GM19395 (cell line): ENCODE measurements around the gene COL1A1.

Experiments used
- ATAC-seq: cut with Tn5 transposase; IDR thresholded peaks from one replicate; pipeline ENCODE4 v1.9.1; 2021; ENCODE audit warnings: mild to moderate bottlenecking, moderate library complexity; ENCODE audit not compliant: unreplicated experiment

COL1A1 gene

DNA sequence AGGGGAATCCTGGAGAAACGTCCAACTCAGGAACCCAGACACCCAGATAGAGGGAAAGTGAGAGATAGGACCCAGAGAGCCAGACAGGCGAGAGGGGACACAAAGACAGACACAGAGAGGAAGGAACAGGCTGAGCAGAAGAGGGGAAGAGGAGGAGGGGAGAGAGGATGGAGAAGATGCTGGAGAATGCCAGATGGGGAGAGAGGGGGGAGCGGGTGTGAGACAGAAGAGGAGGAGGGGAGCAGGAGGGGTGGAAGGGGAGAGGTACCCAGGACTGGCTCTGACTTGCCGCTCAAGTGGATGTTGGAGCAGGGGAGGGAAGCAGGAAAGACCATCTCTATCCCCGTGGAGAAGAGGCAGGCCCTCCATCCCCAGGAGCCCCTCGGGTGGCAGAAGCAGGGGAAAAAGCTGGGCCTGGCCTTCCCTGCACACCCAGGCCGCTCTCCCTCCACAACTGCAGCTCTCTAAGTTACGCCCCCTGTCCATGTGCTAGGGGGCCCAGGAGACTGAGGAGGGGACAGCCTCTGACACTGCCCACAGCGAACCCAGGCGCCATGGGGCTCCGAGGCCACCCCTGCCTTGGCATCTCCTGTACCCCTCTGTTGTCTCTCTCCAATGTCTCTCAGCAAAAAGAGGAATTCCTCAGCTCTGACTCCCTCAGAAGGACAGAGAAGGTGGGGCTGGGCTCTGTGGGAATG lies 55.8 kb downstream of the COL1A1 start:
- no peak for ATAC-seq

DNA sequence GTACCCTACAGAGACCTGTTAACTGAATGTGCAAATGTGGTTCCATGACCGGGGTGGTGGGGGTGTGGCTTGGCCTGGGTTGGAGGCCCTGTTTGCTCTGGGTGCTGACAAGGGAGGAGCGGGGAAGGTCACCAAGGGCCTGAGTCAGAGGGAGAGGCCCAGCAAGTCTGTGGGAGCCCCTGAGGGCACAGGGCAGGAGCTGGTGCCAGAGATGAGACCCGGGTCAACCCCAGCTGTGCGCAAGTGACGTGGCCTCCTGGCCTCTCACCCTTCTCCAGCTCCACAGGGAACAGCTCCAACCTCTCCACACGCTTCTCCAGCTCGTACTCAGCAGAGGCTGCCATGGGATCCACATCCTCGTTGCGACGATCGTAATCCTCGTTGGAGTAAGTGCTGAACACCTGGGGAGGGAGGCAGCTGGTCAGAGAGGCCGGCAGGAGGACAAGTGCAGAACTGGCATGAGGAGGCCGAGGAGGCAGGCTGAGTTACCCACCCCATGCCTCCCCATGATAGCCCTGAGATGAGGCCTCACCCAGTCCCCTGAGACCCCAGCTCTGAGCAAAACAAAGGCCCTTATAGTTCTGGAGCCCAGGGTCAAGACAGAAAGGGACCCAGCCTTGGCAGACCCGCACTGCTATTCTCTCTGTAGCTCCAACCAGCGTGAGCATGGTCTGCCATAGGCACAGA lies 56.4 kb downstream of the COL1A1 start:
- no peak for ATAC-seq

DNA sequence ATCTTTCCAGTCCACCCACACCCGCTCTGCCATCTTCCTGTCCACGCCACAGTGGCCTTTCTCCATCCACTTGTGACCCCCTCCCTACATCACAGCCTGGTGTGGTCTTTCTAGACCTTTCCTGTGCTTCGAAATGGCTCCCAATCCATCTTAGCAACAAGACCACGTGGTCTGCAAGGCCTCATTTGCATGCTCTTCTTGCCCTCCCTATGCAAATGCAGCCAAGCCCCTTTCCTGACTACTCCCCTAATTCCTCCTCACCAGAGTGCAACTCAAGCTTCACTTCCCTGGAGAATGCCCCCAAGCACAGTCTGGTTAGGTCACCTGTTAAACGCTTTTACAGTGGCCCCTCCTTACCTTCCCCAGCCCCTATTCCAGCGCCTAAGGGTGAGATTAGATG lies 57.1 kb downstream of the COL1A1 start:
- no peak for ATAC-seq

DNA sequence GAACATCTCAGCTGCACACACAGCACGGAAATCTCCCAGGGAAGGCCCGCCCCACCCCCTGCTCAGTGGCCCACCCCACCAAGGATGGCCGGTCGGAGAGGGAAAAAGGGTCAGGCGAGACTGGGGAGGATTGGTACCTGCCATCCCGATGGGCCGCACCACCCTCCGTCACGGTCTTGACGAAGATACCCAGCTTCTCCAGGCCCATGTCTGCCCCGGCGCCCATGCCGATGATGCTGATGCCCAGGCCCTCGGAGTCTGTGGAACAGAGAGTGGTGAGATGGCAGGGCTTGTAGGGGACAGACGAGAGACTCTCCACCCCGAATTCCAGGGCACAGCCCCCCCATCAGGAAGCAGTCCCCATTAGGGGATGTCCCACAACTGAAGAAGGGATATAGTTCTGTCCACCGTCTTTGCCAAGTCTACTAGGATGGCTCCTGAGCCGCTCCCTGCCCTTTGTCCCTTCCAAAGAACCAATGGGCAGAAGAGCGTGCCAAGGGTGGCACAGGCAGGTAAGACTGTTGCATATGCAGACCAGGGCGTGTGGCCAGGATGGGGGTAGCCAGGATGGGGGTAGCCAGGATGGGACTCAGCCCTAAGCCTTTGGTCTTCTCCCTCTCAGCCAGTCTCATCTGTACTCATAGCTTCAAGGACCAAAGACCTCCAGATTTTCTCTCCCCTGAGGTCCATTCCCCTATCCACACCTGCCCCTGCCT lies 57.8 kb downstream of the COL1A1 start:
- ATAC-seq = no peak

DNA sequence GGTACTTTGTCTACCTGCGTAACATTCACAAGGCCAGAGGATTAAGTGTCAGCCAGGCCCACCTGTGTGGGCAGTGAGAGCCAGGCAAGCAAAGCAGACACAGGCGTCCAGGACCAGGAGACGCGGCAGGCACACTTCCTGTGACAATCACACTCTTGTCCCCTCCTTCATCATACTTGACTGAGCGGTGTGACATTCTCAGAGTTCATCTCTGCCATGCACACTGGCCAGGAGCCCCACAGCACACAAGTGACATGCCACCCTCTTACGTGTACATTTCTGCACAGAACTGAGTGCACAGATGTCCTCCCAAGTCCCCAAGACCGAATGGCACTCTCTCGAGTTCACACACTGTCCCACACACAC lies 59.7 kb downstream of the COL1A1 start:
- no peak for ATAC-seq

DNA sequence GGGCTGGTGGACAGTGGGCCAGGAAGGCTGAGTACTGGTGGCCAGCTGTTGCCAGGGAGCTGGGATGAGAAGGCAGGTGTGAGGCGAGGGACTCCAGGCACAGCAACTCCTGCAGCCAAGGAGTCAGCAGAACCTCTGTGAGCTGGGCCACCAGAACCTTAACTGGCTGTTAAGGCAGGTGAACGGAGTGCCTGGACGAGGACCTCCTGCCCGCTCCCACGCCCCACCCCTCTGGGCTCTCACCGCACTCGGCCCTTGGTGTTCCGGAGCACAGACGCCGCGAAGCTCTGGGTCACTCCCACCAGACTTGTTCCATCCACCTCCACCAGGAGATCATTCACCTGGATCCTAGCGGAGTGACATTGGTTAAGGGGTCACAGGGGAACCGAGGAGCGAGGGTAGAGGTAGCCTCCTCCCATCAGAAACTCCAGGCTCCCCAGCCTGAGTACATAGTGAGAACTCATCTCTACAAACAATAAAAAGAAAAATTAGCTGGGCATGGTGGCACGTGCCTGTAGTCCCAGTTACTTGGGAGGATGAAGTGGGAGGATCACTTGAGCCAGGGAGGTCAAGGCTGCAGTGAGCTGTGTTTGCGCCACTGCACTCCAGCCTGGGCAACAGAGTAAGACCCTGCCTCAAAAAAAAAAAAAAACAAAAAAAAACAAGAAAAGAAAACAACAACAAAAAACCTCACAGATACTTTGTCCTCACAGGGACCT lies 60.2 kb downstream of the COL1A1 start:
- ATAC-seq = no peak

DNA sequence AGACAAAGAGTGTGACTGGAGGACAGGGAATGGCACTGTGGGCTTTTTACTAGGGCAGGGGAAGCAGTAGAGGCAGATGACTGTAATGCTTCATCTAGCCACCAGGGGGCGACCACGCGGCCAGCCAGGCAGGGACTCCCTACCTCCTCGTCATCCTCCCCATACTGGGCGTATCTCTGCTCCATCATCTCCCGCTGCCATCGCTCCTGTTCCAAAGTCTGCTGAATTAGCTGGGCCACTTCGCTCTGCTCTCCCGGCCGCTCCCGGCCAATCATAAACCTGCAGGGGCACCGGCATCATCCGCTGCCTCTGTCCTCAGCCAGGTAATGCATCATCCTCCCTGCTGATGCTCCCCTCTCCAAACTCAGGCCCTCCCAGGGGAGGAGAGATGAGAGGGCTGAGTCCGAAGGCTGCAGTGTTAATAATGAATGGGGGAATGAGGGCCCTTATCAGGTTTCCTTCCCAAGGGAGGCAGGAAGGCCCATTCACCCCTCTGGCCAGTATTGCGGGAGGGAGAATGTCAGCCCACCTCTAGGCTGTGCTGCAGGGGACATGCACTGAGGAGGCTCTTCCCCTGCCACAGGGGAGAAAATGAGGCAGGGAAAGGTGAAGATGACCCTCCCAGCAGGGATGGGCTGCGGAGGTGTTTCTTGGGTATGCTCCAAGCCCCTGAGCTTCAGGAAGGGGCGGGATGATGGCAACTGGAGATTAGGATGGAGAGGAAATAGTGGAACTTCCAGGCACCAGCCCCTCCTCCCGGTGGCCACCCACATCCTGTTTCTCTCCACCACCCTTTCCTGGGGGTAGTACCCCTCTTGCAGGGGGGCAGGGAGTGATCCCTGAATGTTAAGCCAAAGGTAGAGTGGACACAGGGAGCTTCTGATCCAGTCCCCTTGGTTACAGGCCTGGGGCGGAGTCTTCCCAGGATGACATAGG lies 61.2 kb downstream of the COL1A1 start:
- ATAC-seq = peak; percentile 73

DNA sequence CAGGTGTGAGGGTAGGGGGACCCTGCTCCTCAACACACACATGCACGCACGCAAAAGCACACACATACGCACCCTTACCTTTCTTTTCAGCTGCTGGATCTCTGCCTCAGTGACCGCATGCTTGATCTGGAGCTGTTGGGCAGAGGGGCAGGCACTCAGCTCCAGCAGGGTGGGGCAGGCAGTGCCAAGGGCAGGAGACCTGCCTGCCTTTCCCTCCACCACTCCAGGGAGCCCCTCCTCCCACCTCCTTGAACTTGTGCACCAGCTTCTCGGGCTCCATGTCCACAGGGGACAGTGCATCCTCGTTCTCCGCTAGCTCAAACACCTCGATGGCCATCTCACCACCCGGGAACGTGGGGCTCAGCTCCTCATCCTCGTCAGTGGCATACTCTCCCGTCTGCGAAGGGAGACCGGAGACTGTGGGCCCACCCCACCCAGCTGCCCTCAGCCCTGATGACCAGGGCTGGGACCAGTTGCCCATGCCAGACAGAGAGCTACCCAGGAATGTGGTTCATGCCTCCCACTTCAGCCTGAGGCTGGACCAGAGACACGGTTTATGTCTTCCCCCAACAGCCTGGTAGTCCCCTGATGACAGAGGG lies 62.1 kb downstream of the COL1A1 start:
- ATAC-seq = no peak

DNA sequence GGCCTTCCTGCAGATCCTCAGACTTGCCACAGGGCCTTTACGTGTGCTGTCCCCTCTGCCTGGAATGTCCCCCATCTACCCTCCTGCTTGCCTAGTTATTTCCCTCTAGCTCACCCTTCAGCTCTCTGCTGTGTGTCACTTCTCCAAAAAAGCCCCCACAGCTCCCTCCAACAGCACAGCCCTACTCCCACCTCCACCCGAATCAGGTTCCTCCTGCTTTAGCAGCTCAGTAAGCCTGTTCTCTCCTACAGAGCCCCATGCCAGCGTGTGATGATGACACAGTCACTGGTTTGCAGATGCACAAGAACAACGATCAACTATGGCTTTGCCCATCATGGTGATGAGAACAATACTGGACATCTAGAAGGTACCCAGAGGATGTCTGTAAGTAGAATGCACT lies 64.4 kb downstream of the COL1A1 start:
- no peak for ATAC-seq

DNA sequence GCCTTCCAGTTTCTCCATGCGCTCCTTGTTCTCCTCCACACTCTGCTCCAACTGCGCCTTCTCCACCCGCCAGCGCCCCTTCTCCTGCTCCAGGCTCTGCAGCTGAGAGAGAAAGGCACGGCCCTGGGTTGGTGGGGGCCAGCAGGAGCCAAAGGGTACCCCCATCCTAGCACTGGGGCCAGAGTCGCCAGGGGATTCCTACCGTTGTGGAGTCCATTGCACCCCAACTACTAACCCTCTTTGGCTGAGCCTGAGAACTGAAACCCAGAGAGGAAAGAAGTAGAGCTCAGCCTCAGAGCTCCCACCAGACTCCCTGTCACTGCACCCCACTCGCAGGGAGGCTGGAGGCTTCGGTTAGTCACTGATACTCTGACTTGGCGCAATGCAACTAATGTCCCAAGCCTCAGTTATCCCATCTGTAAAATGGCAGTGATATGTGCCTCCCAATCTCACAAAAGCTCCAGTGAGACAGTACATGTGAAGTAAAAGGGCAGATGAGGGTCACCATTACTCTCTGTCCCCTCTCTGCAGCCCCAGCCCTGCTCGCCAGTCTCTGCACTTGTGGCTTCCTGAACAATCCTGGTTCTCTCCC lies 65.2 kb downstream of the COL1A1 start:
- no peak for ATAC-seq

DNA sequence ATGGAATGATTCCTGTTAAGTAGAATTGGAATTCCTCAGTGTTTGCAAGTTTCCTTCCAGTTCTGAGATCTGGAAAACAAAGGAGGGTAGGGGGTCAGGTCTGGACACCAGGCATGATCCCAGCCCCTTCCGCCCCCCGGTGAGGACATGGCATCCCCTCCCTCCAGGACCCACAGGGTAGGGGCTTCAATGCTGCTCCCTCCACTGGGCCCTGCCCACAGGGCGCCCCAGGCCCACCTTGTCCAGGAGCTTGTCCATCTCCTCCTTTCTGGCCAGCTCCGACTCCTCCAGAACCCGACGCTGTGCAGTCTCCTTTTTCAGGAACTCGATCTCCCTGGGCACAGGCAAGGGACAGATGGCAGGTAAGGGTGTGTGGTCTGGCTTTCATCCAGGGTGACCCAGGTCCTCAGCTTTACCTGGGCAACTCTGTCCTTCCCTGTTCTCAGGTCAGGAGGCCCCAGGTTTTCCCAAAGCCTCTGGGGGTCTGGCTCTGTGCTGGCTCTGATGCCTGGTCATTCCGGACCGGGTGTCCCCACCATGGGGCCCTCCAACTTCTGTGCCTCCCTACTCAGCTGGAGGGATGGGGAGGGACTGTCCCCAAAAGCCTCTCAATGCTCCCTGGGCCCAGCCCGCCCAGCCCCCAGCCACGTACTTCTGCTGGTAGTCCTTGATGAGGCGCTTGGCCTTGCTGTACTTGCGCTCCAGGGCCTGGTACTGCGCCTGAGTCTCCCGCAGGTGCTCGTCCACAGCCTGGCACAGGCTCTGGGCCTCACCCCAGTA lies 65.9 kb downstream of the COL1A1 start:
- no peak for ATAC-seq

DNA sequence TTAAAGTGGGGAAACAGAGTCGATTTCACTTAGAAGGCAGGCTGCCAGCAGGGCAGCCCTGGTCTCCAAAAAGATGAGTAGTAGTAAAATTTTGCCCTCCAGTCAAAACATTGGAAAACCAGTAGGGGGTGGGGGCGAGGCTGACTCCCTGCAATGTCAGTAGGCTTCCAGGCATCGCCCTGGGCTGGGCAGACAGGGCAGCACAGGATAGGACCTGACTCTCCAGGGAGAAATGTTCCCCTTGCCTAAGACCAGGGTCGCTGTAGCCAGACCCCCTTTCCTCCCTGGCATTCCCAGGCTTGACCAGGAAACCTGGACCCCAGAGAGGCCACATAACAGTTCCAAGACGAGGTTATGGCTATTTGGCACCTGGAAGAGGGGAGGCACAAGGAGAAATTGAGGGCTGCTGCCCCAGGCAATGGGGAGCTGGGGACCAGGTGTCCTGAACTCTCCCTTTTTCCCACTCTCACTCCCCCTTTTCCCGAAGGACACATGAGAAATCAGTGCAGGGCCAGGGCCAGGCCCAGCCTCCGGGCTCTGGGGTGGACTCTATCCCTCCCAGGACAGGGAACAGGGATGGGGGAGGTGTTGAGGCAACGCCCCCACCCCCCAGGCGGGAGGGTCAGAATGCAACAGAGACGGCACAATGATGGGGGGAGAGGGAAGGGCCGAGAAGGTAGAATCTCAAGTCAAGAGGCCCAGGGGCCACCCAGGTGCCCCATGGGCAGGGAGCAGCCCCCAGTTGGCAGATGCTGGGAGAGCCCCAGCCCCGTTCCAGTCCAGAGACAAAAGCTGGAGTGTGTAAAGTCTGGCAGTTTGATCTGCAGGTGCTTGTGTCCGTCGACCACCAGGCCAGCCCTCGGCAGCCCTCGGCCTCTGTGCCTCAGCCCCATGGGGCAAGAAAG lies 67.0 kb downstream of the COL1A1 start:
- ATAC-seq = no peak

DNA sequence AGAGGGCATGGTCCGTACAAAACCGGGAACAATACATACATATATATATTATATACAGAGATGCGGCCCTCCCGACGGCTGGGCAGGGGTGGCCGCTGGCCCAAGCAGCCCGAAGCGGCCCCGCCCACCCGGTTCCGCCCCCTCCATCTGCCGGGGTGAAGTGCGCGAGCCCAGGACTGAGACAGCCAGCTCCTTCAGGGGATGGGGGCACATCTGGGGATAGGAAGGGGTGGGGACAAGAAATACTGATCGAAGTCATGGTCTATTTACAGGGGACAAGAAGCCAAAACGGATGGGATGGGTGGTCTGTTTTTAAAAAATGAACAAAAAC lies 67.7 kb downstream of the COL1A1 start:
- no peak for ATAC-seq
